Nephron progenitor cell (in vitro differentiated cells): ENCODE measurements around the gene CCDC102A.

Experiments
- DNase-seq: peaks from one replicate; pipeline ENCODE4 v3.0.0; 2021
- H3K27ac Mint-ChIP-seq: 2 replicates; pipeline ENCODE4 v1.8.0; 2021; ENCODE audit warnings: mild to moderate bottlenecking, moderate library complexity, mixed read lengths
- H3K27me3 Mint-ChIP-seq: 2 replicates; pipeline ENCODE4 v1.8.0; 2021; ENCODE audit warnings: mild to moderate bottlenecking, low read depth, mixed read lengths; ENCODE audit not compliant: poor library complexity
- H3K36me3 Mint-ChIP-seq: 2 replicates; pipeline ENCODE4 v1.8.0; 2021; ENCODE audit warnings: low read depth, mixed read lengths
- H3K4me1 Mint-ChIP-seq: 2 replicates; pipeline ENCODE4 v1.8.0; 2021; ENCODE audit warnings: mixed read lengths
- H3K4me3 Mint-ChIP-seq: 2 replicates; pipeline ENCODE4 v1.8.0; 2021; ENCODE audit warnings: mild to moderate bottlenecking, moderate library complexity, mixed read lengths
- H3K9me3 Mint-ChIP-seq: 2 replicates; pipeline ENCODE4 v1.8.0; 2021; ENCODE audit warnings: mild to moderate bottlenecking, moderate library complexity, mixed read lengths
- TF ChIP-seq, protein P1 (sequence below): fragments of 200-600 bp; sonication (generic); IDR thresholded peaks from 2 replicates; pipeline ENCODE4 v1.5.0; 2021; ENCODE audit warnings: antibody characterized with exemption

The CCDC102A gene

DNA sequence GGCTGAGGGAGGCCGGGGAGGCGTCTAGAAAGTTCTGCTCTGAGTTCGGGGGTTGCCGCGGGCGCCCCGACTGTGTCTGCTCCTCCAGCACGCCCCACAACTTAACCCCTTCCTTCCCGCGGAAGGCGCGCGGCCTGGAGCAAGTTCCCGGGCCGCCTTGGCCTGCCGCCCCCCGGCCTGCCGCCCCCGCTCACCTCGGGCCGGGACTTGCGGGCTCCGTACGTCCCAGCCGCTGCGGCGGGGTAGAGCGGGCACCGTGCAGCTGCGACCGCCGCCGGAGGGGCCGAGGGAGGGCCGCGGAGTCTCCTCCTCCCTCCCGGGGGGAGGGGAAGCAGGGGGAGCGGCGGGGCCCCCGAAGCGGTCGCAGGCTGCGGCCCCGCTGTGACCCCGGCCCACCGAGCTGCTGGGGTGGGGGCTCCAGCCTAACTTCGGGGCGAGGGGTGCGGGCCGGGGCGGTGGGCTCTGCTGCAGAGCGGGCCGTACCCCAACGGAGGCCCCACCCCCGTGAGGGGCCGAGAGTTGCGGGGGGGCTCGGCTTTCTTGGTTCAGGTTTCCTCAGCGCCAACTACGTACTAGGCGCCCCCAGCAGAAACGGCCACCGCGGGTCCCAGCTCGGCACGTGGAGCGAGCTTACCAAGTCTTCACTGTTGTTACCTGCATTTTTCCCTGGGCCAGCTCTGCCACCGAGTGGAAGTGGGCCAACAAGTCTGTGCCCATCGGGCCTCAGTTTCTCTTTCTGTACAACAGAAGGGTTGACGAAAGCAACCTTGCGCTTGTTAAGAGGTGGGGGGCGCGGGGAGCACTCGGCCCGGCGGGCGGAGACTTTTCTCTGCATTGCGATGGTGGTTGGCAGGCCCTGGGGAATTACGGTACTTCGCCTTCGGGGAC lies at the start of gene CCDC102A:
Gene CCDC102A (minus strand): TSS at position 266 of the 888 bp plus-strand sequence. CDS start 7,394 bp downstream, outside the sequence.
- peak; percentile 38 for DNase-seq
- TF ChIP-seq, protein P1, sequence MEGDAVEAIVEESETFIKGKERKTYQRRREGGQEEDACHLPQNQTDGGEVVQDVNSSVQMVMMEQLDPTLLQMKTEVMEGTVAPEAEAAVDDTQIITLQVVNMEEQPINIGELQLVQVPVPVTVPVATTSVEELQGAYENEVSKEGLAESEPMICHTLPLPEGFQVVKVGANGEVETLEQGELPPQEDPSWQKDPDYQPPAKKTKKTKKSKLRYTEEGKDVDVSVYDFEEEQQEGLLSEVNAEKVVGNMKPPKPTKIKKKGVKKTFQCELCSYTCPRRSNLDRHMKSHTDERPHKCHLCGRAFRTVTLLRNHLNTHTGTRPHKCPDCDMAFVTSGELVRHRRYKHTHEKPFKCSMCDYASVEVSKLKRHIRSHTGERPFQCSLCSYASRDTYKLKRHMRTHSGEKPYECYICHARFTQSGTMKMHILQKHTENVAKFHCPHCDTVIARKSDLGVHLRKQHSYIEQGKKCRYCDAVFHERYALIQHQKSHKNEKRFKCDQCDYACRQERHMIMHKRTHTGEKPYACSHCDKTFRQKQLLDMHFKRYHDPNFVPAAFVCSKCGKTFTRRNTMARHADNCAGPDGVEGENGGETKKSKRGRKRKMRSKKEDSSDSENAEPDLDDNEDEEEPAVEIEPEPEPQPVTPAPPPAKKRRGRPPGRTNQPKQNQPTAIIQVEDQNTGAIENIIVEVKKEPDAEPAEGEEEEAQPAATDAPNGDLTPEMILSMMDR: no peak
- H3K27me3 Mint-ChIP-seq: peaks cover 20% of the 10 kb centered on the region
- no peak within 1 kb of the TSS for H3K27ac Mint-ChIP-seq
- H3K36me3 Mint-ChIP-seq: no peaks in the 10 kb centered on the region
- H3K4me1 Mint-ChIP-seq: peaks cover 60% of the 10 kb centered on the region
- H3K4me3 Mint-ChIP-seq: peak within 1 kb of the TSS; percentile 86
- H3K9me3 Mint-ChIP-seq: no peaks in the 10 kb centered on the region

DNA sequence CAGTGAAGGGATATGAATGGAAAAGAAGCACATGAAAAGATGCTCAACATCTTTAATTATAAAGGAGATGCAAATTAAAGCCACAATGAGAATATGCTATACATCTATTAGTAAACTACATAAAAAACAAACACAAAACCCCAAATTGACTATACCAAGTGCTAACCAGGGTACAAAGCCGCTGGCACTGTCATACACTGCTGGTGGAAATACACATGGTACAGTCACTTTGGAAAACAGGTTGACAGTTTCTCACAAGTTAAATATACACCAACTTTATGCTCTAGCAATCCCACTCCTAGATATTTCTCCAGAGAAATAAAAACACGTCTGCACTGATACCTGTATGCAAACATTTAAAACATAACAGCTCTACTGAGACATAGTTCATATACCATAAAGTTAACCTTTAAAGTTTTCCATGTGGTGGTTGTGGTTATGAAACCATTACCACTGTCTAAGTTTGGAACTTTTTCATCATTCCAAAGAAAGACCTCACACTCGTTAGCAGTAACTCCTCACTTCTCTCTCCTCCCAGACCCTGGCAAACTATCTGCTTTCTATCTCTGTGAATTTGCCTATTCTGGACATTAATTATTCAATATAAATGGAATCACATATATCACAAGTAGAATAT lies 48.8 kb upstream of the CCDC102A start:
- DNase-seq: no peak

DNA sequence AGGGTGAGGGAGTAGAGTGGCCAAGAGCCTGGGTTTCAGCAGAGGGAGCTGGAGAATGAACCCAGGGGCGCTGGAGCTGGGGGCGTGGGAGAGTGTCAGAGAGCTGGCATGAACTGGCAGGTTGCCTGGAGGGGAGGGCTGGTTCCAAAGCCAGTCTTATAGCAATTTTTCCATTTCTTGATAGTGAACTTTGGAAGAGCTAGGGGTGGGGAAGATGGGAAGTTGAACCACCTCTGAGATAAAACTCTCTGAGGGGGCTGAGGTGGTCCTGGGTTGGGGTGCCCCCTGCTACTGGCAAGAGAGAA lies 42.9 kb upstream of the CCDC102A start:
- no peak for DNase-seq
- Mint-ChIP-seq H3K9me3 (no peaks in the 10 kb centered on the region), H3K27me3 (peaks cover 33% of the 10 kb centered on the region), H3K4me1 (peaks cover 16% of the 10 kb centered on the region), H3K4me3 (no peak overlapping the region), H3K36me3 (no peaks in the 10 kb centered on the region), H3K27ac (no peak overlapping the region)
- TF ChIP-seq, protein P1: no peak

More for the DNA sequence above, 48.8 kb upstream of the CCDC102A start:
- peaks cover 13% of the 10 kb centered on the region for H3K9me3 Mint-ChIP-seq
- H3K27me3 Mint-ChIP-seq: peaks cover 57% of the 10 kb centered on the region
- H3K36me3 Mint-ChIP-seq: no peaks in the 10 kb centered on the region
- no peak overlapping the region for H3K4me3 Mint-ChIP-seq
- TF ChIP-seq, protein P1: no peak
- H3K4me1 Mint-ChIP-seq: no peaks in the 10 kb centered on the region
- H3K27ac Mint-ChIP-seq: no peak overlapping the region

DNA sequence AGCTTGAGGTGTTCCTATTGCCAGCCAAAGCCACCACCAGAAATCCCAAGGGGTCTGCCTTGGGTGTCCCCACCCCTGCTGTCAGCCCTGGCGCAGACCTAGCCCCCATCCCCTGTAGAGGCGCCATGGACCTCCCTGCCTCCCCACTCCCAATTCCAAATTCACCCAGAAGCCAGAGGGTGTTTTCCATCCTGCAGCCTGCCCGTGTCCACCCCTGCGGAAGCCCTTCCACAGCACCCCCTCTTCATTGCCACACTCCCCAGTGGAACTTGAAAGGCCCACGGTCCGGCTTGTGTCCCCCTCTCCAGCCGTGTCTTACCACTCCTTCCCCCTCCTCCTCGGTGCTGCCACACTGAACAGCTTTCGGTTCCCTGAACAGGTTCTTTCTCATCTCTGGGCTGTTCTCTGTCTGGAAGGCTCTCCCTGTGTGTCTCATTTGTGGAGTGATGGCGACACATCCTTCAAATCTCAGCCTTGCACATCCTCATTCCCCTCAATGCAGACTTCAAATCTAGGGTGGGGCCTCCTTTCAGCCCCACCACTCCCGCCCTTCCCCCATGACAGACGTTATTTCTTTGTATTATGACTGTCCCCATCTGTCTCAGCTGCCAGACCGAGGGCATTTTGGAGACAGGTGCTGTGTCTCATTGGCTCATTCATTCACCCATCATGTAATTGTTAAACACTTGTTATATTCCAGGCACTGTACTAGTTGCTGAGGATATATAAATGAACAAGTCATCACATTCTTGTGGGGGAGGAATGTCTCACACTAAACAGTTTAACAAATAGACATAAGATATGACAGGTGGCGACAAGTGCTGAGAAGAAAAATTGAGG lies 42.4 kb upstream of the CCDC102A start:
- H3K4me3 Mint-ChIP-seq: no peak overlapping the region
- DNase-seq: no peak
- peaks cover 16% of the 10 kb centered on the region for H3K4me1 Mint-ChIP-seq
- TF ChIP-seq, protein P1: no peak
- no peaks in the 10 kb centered on the region for H3K36me3 Mint-ChIP-seq
- no peak overlapping the region for H3K27ac Mint-ChIP-seq
- peaks cover 28% of the 10 kb centered on the region for H3K27me3 Mint-ChIP-seq
- H3K9me3 Mint-ChIP-seq: no peaks in the 10 kb centered on the region

DNA sequence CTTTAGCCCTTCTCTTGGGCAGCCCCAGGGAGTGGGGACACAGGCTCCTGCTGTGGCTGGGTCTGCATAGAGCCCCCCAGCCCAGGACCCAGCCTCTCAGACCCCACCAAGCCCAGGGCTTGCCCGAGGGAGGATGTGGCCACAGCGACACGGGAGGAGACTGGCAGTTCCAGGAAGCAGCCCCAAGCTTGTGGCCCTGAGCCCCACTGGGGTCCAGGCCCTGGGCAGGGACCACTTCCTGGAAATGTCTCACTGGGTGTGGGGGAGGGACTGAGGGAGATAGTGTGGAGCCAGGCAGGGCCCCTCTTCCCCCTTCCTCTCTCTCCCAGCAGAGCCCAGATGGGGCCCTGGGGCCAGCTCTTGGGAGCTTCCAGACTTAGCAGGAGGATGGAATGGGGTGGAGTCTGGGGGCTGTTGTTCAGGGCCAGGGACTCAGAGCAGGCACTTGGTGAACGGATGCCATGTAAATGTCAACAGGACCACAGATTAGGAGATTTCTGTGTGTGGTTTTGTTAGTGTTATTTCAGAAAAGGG lies 41.4 kb upstream of the CCDC102A start:
- DNase-seq: no peak
- no peak overlapping the region for H3K4me3 Mint-ChIP-seq
- H3K36me3 Mint-ChIP-seq: no peaks in the 10 kb centered on the region
- peaks cover 22% of the 10 kb centered on the region for H3K27me3 Mint-ChIP-seq
- TF ChIP-seq, protein P1: no peak
- H3K9me3 Mint-ChIP-seq: no peaks in the 10 kb centered on the region
- H3K4me1 Mint-ChIP-seq: peaks cover 16% of the 10 kb centered on the region
- no peak overlapping the region for H3K27ac Mint-ChIP-seq
